ENCODE measurements around the gene GPX8.

The GPX8 gene

DNA sequence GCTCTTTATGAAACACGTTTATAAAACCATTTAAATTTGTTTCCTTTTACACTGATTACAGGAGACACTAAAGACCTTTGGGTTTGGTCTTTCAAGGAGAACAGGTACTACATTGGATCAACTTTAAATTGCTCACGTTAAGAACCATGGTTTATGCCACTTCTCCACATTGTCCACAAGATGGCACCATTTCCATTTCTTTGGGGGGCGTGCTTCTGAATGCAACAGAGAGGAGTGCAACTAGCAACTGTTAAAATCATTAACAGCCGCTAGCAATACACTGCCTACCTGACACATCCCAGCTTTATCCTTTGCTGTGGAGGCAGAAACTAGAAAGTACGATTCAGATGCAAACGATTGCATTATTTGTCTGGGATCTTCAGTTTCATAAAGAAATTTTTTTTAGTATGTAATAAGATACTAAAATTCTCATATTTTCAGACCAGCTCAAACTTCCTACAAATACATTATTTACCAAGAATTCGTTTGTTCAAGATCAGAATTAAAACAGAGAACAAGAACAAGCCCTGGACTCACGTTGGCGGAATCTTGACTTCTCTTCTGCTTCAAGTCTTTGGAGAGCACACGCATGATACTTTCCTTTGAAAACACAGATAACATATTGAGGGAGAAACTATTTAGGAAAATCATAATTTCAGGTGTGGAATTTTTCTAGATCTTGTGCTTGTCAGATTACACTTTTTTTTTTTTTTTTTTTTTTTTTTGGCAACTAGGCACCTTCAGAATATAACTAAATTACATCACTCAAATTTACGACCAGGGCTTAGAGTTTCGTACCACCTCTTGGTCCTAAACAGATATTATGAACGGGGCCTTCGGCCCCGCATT lies 12.3 kb downstream of the GPX8 start:
- in situ Hi-C loops (cut with HindIII; ENCODE audit: low sequenced_read_pairs), result no loop called here
- DNase-seq (ENCODE audit: low read depth), result peak; percentile 72
- TF ChIP-seq, protein P1, sequence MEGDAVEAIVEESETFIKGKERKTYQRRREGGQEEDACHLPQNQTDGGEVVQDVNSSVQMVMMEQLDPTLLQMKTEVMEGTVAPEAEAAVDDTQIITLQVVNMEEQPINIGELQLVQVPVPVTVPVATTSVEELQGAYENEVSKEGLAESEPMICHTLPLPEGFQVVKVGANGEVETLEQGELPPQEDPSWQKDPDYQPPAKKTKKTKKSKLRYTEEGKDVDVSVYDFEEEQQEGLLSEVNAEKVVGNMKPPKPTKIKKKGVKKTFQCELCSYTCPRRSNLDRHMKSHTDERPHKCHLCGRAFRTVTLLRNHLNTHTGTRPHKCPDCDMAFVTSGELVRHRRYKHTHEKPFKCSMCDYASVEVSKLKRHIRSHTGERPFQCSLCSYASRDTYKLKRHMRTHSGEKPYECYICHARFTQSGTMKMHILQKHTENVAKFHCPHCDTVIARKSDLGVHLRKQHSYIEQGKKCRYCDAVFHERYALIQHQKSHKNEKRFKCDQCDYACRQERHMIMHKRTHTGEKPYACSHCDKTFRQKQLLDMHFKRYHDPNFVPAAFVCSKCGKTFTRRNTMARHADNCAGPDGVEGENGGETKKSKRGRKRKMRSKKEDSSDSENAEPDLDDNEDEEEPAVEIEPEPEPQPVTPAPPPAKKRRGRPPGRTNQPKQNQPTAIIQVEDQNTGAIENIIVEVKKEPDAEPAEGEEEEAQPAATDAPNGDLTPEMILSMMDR (IDR thresholded peaks at IDR 0.05; ENCODE audit: low read depth, low read length, missing control alignments), result peak; percentile 79
- peak overlapping the region; percentile 48 for H3K4me3 ChIP-seq (ENCODE audit: low read depth, low read length)

DNA sequence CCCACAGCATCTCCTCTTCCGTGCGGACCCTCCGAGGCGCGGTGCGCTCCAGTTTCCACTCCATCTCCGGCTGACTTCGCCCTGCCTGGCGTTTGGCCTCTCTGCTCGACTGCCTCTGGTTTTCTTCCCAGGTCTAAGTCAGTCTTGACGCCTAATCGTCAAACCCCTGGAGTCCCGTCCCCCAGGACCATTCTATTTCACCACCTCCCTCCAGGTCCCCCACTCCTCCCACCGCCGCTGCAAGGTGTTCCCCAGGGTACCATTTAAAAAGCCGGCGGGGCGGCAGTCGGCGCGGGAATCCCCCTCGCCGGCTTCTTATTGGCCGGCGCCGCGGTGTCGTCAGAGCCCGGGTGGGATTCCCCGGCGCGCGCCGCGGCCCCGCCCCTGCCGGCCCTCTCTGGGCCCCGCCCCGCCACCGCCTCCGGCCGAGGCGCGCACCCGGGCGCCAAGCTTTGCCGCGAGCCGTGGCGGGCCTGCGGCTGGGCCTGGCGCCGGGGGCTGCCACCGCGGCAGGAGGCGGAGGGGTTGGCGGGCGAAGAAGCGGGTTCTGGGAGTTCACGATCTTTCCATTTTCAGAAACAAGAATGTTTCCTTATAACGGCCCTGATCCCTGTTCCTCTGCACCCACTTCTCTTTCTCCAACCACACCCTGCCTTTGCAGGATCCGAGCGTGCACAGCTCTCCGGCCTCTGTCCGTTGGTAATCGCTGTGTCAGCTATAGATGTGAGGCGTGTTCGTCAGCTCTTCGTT lies 13.1 kb downstream of the GPX8 start, which contains the start of gene CDC20B:
Gene CDC20B (minus strand): TSS at position 241 of the 750 bp plus-strand sequence. CDS start 177 bp downstream, at position 64.
- TF ChIP-seq, protein P1 (IDR thresholded peaks at IDR 0.05; ENCODE audit: low read depth, low read length, missing control alignments), result no peak
- in situ Hi-C loops (cut with HindIII; ENCODE audit: low sequenced_read_pairs), result no loop called here
- DNase-seq (ENCODE audit: low read depth), result no peak
- peak within 1 kb of the TSS; percentile 48 for H3K4me3 ChIP-seq (ENCODE audit: low read depth, low read length)

DNA sequence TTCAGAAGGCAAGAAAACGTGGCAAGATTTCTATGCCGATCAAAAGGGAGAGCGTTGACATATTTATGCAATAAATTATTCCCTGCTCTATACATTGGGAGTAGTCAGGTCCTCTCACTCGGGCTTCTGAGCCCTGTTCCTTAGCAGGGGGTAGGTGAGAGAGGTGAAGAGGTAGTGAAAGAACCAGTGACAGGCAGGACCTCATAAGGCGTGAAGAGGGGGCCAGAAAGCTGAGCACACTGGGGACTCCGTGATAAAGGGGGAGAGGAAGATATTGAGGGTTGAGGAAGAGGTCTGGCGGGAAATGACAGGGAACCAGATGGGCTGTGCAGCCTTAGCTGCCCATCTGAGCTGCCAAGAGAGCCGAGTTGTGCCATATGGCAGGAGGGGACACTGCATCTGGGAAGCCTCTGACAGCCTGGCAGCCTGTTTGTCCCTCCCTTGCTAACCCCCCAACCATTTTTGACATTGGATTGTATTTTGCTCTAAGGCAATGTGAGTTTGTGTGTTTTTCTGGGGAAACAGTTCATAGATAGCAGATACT lies 13.8 kb downstream of the GPX8 start:
- in situ Hi-C loops (cut with HindIII; ENCODE audit: low sequenced_read_pairs), result no loop called here
- TF ChIP-seq, protein P1 (IDR thresholded peaks at IDR 0.05; ENCODE audit: low read depth, low read length, missing control alignments), result no peak
- DNase-seq (ENCODE audit: low read depth), result no peak
- H3K4me3 ChIP-seq (ENCODE audit: low read depth, low read length), result peak overlapping the region; percentile 48

DNA sequence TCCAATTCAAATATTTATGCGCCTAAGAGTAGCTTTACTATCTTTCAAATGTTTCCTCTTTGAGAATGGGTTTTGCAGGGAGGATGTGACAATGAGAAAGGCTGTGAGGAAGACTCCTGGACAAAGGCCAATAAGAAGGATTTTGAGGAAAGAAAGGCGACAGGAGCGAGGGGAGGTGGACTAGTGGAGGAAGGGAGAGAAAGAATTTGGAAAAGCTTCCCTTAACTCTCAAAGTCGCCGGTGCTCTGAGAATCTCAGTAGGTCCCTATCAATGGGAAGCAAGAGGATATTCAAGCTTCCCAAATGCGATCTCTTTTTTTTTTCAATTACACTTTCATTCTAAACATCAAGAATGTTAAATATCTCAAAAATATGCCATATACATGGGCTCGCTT lies 15.8 kb downstream of the GPX8 start:
- in situ Hi-C loops (cut with HindIII; ENCODE audit: low sequenced_read_pairs), result loop anchor here (5.0 kb wide), 1 partner anchor 57 kb away; the partner anchor contains the start of gene CCNO
- peak overlapping the region; percentile 31 for H3K4me3 ChIP-seq (ENCODE audit: low read depth, low read length)

DNA sequence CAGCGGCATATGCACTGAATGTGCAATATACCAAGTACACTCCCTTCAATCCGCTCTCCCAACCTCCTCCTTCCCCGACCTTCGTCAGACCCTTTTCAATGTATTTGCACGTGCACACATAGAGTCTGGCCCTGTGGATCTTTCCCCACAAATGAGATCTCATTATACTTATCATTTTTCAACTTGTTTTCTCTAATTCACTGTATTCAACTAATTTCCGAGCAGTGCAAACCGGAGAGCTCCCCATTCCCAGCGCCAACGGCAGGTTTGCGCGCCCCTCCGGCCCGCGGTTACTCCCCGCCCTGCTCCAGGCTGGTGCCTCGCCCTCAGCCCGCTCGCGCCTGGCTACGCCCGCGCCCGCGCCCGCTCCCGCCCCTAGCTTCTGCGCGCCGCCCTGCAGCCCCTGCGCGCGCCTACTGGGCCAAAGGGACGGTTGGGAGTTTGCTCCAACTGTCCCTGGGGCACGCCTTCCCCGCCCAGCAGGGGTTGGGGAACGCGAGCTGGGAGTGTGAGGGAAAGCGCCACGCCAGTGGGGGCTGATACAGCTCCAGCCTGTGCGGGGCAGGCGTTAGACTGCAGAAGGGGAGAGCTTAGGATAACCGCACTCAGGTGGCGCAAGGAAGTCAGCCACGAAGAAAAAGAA lies 16.3 kb downstream of the GPX8 start:
- H3K4me3 ChIP-seq (ENCODE audit: low read depth, low read length), result peak overlapping the region; percentile 31
- in situ Hi-C loops (cut with HindIII; ENCODE audit: low sequenced_read_pairs), result loop anchor here (5.0 kb wide), 1 partner anchor 56 kb away; the partner anchor contains the start of gene CCNO
- no peak for DNase-seq (ENCODE audit: low read depth)
- TF ChIP-seq, protein P1 (IDR thresholded peaks at IDR 0.05; ENCODE audit: low read depth, low read length, missing control alignments), result peak; percentile 10

More for the DNA sequence above, 15.8 kb downstream of the GPX8 start:
- DNase-seq (ENCODE audit: low read depth), result no peak
- TF ChIP-seq, protein P1 (IDR thresholded peaks at IDR 0.05; ENCODE audit: low read depth, low read length, missing control alignments), result no peak

DNA sequence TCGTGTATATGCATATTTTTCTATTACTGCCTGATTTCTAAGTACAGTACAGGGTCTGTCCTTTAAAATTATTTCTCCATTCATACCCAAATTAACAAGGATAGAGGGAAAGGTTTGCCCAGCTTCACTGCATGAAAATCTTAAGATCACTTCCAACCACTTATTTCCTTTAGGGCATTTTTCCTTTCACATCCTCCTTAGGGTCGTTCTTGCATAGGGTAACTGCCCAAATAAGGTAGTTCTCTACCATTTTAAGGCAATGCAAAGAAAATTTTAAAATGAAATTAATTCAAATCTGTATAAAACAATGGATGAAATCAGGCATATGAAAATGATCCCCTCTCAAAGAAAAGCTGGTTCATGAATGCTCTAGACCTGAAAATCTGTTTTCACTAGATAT lies 17.1 kb downstream of the GPX8 start:
- TF ChIP-seq, protein P1 (IDR thresholded peaks at IDR 0.05; ENCODE audit: low read depth, low read length, missing control alignments), result no peak
- in situ Hi-C loops (cut with HindIII; ENCODE audit: low sequenced_read_pairs), result loop anchor here (5.0 kb wide), 1 partner anchor 55 kb away; the partner anchor contains the start of gene CCNO
- DNase-seq (ENCODE audit: low read depth), result no peak
- no peak overlapping the region for H3K4me3 ChIP-seq (ENCODE audit: low read depth, low read length)

Data from astrocyte of the cerebellum (primary cell).